Neural progenitor cell (in vitro differentiated cells): ENCODE measurements around the gene ARVCF. TPM values are rescaled to one million over a fixed set of nuclear protein-coding genes. Genes with fewer than 3 reads are reported as not detected.

ENCODE experiments used
- DNase-seq: peaks from one replicate; pipeline ENCODE4 v3.0.0-alpha.2; 2016; ENCODE audit warnings: low spot score
- H2AFZ ChIP-seq: fragments of 200-600 bp; sonication (generic); replicated peaks from 2 replicates; pipeline ENCODE4 v1.6.1; 2016; ENCODE audit warnings: antibody characterized with exemption
- H3F3A ChIP-seq: fragments of 200-600 bp; sonication (generic); 2 replicates; pipeline ENCODE4 v1.6.1; 2016; ENCODE audit warnings: antibody characterized with exemption, low read depth
- H3K27ac ChIP-seq: fragments of 200-600 bp; sonication (generic); 2 replicates; pipeline ENCODE4 v1.5.1; 2016; ENCODE audit warnings: mild to moderate bottlenecking
- H3K27me3 ChIP-seq: fragments of 200-600 bp; sonication (generic); 2 replicates; pipeline ENCODE4 v1.6.1; 2016; ENCODE audit warnings: mild to moderate bottlenecking, moderate library complexity
- H3K36me3 ChIP-seq: fragments of 200-600 bp; sonication (generic); 2 replicates; pipeline ENCODE4 v1.5.1; 2016
- H3K4me1 ChIP-seq: fragments of 200-600 bp; sonication (generic); 2 replicates; pipeline ENCODE4 v1.6.1; 2016; ENCODE audit warnings: mixed run types
- H3K4me2 ChIP-seq: fragments of 200-600 bp; sonication (generic); 2 replicates; pipeline ENCODE4 v1.6.1; 2016
- H3K4me3 ChIP-seq: fragments of 200-600 bp; sonication (generic); 2 replicates; pipeline ENCODE4 v1.5.1; 2016
- H3K79me2 ChIP-seq: fragments of 200-600 bp; sonication (generic); 2 replicates; pipeline ENCODE4 v1.6.1; 2016; ENCODE audit warnings: low read depth
- H3K9ac ChIP-seq: fragments of 200-600 bp; sonication (generic); 2 replicates; pipeline ENCODE4 v1.6.1; 2016
- H3K9me3 ChIP-seq: fragments of 200-600 bp; sonication (generic); 2 replicates; pipeline ENCODE4 v1.5.1; 2016; ENCODE audit warnings: low read depth
- H4K20me1 ChIP-seq: fragments of 200-600 bp; sonication (generic); 2 replicates; pipeline ENCODE4 v1.6.1; 2016; ENCODE audit warnings: low read depth
- H3K27ac Mint-ChIP-seq: 3 replicates; pipeline ENCODE4 v1.8.0; 2021; ENCODE audit warnings: mixed read lengths
- H3K27me3 Mint-ChIP-seq: 2 replicates; pipeline ENCODE4 v1.8.0; 2022; ENCODE audit warnings: low read depth, mild to moderate bottlenecking, inconsistent platforms, moderate library complexity, mixed read lengths; ENCODE audit not compliant: insufficient read depth
- H3K36me3 Mint-ChIP-seq: 3 replicates; pipeline ENCODE4 v1.8.0; 2021; ENCODE audit warnings: mixed read lengths
- H3K4me1 Mint-ChIP-seq: 3 replicates; pipeline ENCODE4 v1.8.0; 2021; ENCODE audit warnings: mixed read lengths
- H3K4me3 Mint-ChIP-seq: 3 replicates; pipeline ENCODE4 v1.8.0; 2021; ENCODE audit warnings: mild to moderate bottlenecking, moderate library complexity, mixed read lengths
- H3K9me3 Mint-ChIP-seq: 3 replicates; pipeline ENCODE4 v1.8.0; 2020; ENCODE audit warnings: mixed read lengths
- CTCF ChIP-seq: fragments of 200-600 bp; sonication (generic); IDR thresholded peaks from 2 replicates; pipeline ENCODE4 v1.5.1; 2017; ENCODE audit warnings: antibody characterized with exemption, mild to moderate bottlenecking
- EZH2 ChIP-seq: fragments of 200-600 bp; sonication (generic); IDR thresholded peaks from 2 replicates; pipeline ENCODE4 v1.6.1; 2017; ENCODE audit warnings: antibody characterized with exemption, mild to moderate bottlenecking, moderate library complexity
- EZH2phosphoT487 ChIP-seq: fragments of 200-600 bp; sonication (generic); IDR thresholded peaks from 2 replicates; pipeline ENCODE4 v1.6.1; 2017; ENCODE audit warnings: antibody characterized with exemption
- total RNA-seq: library from RNA; depleted of rRNA; stranded (reverse); fragments of >200 nt; gene quantifications from 2 replicates; pipeline ENCODE4 v1.2.3, GENCODE V29; 2015; ENCODE audit warnings: low replicate concordance

ARVCF gene
- total RNA-seq, 1 donor from 2014 or later = 35.4 TPM

- no peak overlapping the region for H3K4me3 Mint-ChIP-seq
- H3K4me1 Mint-ChIP-seq = no peaks in the 10 kb centered on the region
- Histone ChIP-seq H4K20me1 (no peaks in the 10 kb centered on the region), H3K79me2 (no peaks in the 10 kb centered on the region), H3K4me3 (no peak overlapping the region), H3F3A (no peaks in the 10 kb centered on the region), H3K27ac (no peak overlapping the region), H3K36me3 (no peaks in the 10 kb centered on the region), H3K4me2 (no peak overlapping the region), H3K27me3 (no peaks in the 10 kb centered on the region), H3K4me1 (no peaks in the 10 kb centered on the region), H2AFZ (no peak overlapping the region), H3K9me3 (no peaks in the 10 kb centered on the region), H3K9ac (no peak overlapping the region)
- no peak overlapping the region for H3K27ac Mint-ChIP-seq
- peaks cover 4% of the 10 kb centered on the region for H3K27me3 Mint-ChIP-seq
- no peak for DNase-seq
- peaks cover 19% of the 10 kb centered on the region for H3K9me3 Mint-ChIP-seq
- TF ChIP-seq CTCF = no peak
- H3K36me3 Mint-ChIP-seq = no peaks in the 10 kb centered on the region
These were observed 83.0 kb downstream of the ARVCF start for GRCh38 chr22:19933341-19934241.

- Histone ChIP-seq H3K27me3 (no peaks in the 10 kb centered on the region), H4K20me1 (no peaks in the 10 kb centered on the region), H3K4me3 (no peak overlapping the region), H3K4me2 (no peak overlapping the region), H3K79me2 (no peaks in the 10 kb centered on the region), H3K9ac (no peak overlapping the region), H2AFZ (no peak overlapping the region), H3K9me3 (no peaks in the 10 kb centered on the region), H3F3A (no peaks in the 10 kb centered on the region), H3K4me1 (no peaks in the 10 kb centered on the region), H3K27ac (no peak overlapping the region), H3K36me3 (no peaks in the 10 kb centered on the region)
- DNase-seq = no peak
- Mint-ChIP-seq H3K36me3 (no peaks in the 10 kb centered on the region), H3K4me3 (no peak overlapping the region), H3K9me3 (peaks cover 19% of the 10 kb centered on the region), H3K27ac (no peak overlapping the region), H3K4me1 (no peaks in the 10 kb centered on the region), H3K27me3 (peaks cover 2% of the 10 kb centered on the region)
- TF ChIP-seq EZH2phosphoT487 = no peak
- TF ChIP-seq CTCF = no peak
- TF ChIP-seq EZH2 = no peak
These were observed 84.0 kb downstream of the ARVCF start for GRCh38 chr22:19932367-19933206.

- Mint-ChIP-seq H3K4me1 (no peaks in the 10 kb centered on the region), H3K27me3 (peaks cover 2% of the 10 kb centered on the region), H3K36me3 (no peaks in the 10 kb centered on the region), H3K9me3 (peaks cover 14% of the 10 kb centered on the region), H3K27ac (no peak overlapping the region), H3K4me3 (no peak overlapping the region)
- Histone ChIP-seq H3K36me3 (no peaks in the 10 kb centered on the region), H3K9ac (no peak overlapping the region), H3K27me3 (no peaks in the 10 kb centered on the region), H2AFZ (no peak overlapping the region), H3K4me1 (no peaks in the 10 kb centered on the region), H3K27ac (no peak overlapping the region), H3F3A (no peaks in the 10 kb centered on the region), H3K4me2 (no peak overlapping the region), H3K9me3 (no peaks in the 10 kb centered on the region), H3K79me2 (no peaks in the 10 kb centered on the region), H3K4me3 (no peak overlapping the region), H4K20me1 (no peaks in the 10 kb centered on the region)
- DNase-seq = no peak
- no peak for TF ChIP-seq CTCF
- TF ChIP-seq EZH2 = no peak
- TF ChIP-seq EZH2phosphoT487 = no peak
These were observed 85.1 kb downstream of the ARVCF start for GRCh38 chr22:19931514-19931913.
